Left lobe of liver (tissue), 2 donors: ENCODE results near the gene RNF133. TPM values are rescaled to one million over a fixed set of nuclear protein-coding genes. Genes with fewer than 3 reads are reported as not detected.
"Not testable (repeated sequence)": the region's sequence is repeated elsewhere in the genome, so short reads cannot be mapped to it uniquely, and the experiment has no call there.

ENCODE experiments used
- ATAC-seq: fragments of 200-7000 bp; cut with Tn5 transposase; one replicate; pipeline ENCODE4 v1.9.1; 2020; ENCODE audit warnings: mild to moderate bottlenecking, moderate library complexity
- DNase-seq: peaks from one replicate; pipeline ENCODE4 v3.0.0-alpha.2; 2020; ENCODE audit warnings: low spot score
- total RNA-seq: library from RNA; stranded (reverse); gene quantifications from one replicate; pipeline ENCODE4 v1.2.1, GENCODE V29; 2021
- donor health status: DM: no; HTN: no; CAD: no; lungs with moderate emphysema.
- donor health status: DM: no; HTN: yes; CAD: no.

RNF133 gene
- total RNA-seq, 1 donor from 2014 or later: 0.33 TPM

DNA sequence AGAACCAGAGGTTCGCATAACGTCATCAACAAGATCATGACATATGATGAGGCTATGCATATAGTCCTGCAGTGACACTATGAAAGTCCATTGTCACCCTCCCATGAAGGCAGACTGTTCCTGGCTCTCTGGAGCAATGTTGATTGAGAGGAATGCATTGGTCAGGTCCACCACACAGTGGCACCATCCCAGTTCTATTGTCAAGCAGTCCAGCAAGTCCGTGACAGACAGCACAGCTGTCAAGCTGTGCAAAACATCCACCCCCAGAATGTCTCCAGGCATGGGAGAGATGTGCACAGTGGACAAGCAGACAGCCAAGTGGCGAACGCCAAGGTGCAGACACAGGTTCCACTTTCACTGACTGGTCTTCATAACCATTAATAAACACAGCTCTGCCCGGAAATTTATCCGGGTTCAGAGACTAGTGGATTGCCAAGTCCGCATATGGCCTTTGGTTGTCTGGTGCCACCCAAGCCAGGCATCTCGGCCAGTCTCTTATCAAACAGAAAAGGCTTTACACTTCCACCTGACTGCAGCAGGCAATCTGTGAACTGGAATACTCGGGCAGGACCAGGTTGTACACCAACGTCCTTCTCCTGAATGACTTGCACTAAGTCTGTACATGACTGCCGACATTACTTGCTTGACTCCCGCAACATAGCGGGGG, 7.2 kb downstream of the RNF133 start:
- no peak for ATAC-seq
- DNase-seq: no peak

DNA sequence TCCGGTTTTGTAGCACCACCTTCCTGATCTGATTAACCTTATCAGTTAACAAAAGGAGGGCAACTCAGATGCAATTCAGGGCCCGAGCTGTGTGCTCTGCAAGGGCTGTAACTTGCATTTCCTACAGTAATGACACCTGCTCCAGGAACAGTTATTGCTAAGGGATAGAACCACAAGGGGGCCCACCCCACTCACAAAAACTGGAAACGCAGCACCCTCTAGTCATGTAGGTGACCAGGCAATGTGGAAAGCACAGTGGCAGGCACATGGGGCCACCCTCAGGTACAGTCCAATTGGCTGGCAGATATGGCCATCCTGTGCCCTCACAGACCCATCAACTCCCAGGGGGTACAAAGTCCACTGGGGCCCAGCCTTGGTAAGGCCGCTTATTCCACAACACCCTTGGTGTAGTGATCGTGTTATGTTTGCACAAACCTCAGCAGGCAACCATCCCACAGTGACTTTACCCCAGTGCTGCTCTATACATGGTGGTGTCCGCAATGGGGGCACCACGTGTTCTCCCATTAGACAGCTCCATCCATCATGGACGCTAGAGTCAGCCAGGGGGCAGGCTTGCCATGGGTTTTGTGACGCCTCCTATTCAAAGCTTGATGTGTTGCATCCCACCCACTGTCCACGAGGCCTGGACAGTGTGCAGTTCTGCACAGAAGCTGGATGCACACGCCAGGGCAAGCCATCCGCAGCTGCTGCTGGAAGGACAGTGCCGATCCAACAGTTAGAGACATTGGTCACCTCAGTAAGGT, 9.4 kb downstream of the RNF133 start:
- no peak for DNase-seq
- no peak for ATAC-seq

DNA sequence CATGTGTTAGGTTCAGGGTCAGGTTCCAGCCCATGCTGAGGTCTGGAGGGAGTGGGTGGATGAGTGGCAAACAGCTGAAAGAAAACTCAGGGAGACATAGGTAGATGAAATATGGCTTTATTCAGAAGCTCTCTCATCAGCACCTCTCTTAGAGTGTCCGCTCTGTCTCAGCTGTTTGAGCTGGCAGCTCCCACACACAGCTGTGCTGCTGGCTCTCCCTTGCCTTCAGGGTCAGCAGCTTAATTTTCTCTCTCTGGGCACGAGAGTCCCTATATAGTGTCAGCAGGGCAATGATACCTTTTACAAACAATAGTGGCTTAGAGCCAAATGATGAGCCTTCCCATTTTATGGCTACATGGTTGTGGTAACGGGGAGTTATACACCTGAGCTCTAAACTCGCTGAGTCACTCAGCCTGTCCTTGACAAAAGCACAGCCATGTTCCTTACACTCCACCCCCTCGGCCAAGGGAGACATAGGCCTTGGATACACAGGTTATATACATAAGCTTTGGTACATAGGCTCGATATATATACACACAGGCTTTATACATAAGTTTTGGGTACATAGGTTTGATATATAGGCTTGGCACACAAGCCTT, 10.4 kb downstream of the RNF133 start:
- ATAC-seq: no peak
- no peak for DNase-seq

DNA sequence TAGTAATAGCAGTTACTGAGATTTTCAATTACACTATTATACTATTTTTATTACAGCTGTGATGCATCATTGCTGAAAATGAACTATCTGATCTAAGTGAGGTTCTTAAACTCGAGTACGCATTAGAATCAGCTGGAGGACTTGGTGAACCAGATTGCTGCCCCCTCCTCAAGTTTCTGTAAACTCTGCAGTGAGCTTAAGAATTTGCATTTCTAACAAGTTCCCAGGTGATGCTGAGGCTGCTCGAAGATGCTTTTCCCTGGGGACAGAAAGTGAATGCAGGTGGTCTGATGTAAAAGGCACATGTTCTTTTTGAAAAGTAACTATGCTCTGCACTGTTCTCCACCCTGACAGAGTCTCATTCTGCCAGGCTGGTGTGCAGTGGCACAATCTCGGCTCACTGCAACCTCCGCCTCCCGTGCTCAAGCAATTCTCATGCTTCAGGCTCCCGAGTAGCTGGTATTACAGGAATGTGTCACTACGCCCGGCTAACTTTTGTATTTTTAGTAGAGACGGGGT, 12.5 kb downstream of the RNF133 start:
- DNase-seq: no peak
- no peak for ATAC-seq

DNA sequence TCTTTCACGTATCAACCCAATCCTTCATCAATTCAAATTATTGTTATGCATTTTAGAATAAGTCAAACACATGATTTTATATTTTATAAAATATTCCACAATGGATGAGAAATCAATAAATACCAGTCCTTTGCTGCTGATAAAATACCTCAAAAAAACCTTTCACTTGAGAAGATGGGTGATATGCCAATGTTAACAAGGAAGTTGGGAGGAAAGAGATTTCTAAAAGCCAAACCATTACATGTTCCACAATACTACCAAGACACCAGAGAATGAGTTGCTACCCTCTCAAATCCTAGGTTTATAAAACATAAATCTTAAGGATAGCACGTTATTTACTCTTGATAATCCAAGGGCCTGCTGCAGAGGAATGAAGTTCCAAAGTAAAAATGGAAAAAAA, 14.4 kb downstream of the RNF133 start:
- ATAC-seq: no peak
- no peak for DNase-seq

DNA sequence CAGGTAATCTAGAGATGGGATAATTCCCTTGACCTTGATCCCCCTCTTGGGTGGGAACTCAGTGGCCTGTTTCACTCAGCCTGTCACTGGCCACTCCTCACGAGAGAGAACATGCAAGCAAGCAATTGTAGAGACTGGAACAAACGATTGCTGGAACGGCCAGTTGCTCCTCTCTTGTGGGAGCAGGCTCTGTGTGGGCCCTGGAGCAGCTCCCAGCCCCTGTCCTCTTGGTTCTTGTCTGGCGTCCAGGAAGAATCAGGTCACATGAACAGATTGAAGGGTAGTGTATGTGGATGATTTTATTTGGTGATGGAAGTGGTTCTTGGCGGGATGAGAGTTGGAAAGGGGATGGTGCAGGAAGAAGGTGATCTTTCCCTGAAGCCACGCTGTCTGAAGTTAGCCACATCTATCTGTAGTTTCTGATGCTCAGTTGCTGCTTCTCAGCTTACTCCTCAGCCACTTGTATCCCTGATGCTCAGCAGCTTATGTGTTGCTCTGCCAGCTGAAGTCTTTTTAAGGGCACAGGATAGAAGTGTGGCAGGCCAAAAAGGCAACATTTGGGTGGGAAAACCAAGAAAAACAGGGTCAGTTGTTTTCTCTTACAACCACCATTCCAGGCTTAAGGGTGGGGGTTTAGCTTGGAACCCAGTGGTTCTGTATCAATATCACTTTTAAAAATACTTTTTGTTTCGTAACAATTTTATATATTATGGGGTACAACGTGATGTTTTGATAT, 15.9 kb downstream of the RNF133 start:
- ATAC-seq (no peak), DNase-seq (no peak)

DNA sequence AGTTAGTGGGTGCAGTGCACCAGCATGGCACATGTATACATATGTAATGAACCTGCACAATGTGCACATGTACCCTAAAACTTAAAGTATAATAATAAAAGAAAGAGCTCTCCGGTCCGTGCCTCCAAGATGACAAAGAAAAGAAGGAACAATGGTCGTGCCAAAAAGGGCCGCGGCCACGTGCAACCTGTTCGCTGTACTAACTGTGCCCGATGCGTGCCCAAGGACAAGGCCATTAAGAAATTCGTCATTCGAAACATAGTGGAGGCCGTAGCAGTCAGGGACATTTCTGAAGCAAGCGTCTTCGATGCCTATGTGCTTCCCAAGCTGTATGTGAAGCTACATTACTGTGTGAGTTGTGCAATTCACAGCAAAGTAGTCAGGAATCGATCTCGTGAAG, 17.7 kb downstream of the RNF133 start:
- not testable (repeated sequence) for DNase-seq, ATAC-seq

DNA sequence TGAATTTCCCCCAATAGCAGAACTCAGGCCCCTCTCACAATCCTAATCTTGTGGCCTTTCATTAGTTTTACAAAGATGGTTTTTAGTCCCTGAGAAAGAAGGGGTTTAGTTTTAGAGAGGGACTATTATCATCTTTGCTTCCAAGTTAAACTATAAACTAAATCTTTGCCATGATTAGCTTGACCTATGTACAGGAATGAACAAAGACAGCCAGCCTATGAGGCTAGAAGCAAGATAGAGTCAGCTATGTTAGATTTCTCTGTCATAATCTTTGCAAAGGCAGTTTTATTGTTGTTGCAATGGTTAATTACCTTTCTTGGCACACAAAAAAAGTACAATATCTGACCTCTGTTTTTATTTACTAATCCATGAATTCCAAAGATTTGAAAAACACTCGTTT, 19.1 kb downstream of the RNF133 start:
- no peak for DNase-seq

DNA sequence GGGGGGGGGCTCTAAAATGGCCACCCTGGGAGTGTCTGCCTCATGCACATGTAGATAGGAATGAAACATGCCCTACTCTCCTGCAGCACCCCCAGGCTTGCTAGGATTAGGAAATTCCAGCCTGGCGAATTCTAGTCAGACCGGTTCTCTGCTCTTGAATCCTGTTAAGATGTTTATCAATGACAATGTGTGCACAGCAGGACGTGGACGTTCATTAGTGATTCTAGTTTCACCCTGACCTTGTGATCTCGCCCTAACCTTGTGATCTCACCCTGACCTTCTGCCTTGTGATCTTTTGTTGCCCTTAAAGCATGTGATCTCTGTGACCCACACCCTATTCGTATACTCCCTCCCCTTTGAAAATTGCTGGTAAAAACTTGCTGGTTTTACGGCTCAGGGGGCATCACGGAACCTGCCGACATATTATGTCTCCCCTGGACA, 19.6 kb downstream of the RNF133 start:
- not testable (repeated sequence) for ATAC-seq, DNase-seq

More for the DNA sequence above, 19.1 kb downstream of the RNF133 start:
- no peak for ATAC-seq

DNA sequence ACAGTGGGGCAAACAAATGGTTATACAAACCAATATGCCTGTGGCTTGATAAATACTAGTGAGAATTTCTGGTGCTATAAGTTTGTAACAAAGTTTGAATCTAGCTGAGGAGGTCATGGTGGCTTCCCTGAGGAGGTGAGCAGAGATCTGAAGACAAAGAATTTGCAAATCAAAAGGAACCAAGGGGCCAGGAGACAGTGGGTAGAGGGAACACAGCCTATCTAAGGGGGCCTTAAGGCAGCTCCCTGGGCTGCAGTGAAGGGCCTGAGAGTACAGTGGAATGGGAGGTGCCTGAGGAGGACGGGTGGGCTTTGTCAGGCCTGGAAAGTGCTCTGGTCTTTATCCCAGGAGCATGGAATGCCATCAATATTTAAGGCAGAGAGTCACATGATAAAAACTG, 21.8 kb downstream of the RNF133 start:
- DNase-seq: no peak
- no peak for ATAC-seq

DNA sequence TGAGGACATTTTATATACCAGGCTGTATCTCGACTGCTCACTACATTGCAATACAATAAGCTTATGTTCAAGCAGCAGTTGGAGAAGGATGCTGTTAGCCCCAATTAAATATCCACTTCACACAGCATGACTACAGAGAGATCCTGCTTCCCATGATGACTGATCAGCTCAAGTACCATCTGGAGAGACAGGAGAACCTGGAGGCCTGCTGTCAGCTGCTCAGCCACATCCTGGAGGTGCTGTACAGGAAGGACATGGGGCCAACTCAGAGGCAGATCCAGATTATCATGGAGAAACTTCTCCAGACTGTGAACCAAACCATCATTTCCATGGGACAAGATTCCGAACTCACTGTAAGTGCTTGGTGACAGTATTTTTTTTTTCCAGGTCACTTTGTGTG, 22.5 kb downstream of the RNF133 start:
- ATAC-seq (no peak), DNase-seq (no peak)

DNA sequence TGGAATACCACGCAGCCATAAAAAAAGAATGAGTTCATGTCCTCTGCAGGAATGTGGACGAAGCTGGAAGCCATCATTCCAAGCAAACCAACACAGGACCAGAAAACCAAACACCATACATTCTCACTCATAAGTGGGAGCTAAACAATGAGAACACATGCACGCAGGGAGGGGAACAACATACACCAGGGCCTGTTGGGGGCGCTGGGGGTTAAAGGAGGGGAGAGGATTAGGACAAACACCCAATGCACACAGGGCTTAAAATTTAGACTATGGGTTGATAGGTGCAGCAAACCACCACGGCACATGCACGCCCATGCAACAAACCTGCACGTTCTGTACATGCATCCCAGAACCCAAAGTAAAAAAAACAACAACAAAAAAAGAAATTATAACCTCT, 23.3 kb downstream of the RNF133 start:
- no peak for DNase-seq

DNA sequence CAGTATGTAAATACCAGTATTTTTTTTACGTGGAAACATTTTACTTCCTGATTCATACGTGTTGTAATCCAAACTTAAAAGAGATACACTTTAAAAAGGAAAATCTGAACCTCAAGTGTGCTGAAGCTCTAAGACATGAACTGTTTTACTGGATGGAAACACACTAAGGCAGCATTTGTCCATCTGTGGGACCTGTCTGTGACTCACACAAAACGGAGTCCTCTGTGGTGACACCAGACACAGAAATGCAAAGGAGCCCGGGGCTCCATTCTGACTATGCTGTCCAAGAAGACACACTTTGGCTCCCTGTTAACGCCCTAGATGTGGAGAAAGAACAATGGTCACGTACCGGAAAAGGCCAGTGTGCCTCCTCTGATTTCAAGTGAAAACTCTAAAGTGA, 23.9 kb downstream of the RNF133 start:
- DNase-seq (no peak), ATAC-seq (no peak)

More for the DNA sequence above, 23.3 kb downstream of the RNF133 start:
- no peak for ATAC-seq

DNA sequence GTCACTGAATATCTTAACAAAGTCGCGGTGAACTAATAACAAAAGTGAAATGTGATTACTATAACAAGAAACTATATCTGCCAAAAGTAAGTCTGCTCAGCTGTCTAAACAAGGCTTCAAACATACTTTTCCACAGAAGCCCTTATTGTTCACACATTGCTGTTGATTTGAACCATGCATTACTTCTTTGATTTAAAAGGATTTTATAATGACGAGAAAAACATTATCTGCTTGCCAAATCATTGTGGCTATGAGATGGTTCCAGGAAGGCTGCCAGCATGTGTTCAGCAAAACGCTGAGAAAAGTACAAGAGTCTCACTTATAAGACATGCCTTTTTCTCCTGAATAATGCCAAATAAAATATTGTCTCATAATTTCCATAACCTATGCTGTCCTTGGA, 24.4 kb downstream of the RNF133 start:
- ATAC-seq: no peak
- no peak for DNase-seq

DNA sequence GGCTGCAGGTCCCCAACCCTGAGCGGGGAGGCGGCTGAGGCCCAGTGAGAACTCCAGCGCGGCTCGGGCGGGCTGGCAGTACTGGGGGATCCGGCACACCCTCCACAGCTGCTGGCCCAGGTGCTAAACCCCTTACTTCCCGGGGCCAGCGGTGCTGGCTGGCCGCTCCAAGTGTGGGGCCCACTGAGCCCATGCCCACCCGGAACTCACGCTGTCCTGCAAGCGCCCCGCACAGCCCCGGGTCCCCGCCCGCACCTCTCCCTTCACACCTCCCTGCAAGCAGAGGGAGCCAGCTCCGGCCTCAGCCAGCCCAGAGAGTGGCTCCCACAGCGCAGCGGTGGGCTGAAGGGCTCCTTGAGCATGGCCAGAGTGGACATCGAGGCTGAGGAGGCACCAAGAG, 25.0 kb downstream of the RNF133 start:
- no peak for DNase-seq
- no peak for ATAC-seq

DNA sequence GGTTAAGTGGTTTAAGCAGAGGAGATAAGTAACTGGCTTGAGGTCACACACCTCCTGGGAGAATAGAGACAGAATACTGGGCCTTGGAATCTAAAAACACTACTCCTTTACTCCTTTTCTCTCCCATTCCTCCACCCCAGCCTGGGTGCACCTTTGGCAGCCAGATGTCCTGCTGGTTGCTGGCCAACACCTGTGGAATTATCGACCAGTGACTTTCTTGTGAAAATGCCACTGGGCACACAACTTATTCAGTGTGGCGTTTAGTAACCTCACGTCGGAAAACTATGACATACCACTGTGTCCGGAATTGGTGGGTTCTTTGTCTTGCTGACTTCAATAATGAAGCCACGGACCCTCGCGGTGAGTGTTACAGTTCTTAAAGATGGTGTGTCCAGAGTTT, 26.4 kb downstream of the RNF133 start:
- DNase-seq (no peak), ATAC-seq (no peak)

DNA sequence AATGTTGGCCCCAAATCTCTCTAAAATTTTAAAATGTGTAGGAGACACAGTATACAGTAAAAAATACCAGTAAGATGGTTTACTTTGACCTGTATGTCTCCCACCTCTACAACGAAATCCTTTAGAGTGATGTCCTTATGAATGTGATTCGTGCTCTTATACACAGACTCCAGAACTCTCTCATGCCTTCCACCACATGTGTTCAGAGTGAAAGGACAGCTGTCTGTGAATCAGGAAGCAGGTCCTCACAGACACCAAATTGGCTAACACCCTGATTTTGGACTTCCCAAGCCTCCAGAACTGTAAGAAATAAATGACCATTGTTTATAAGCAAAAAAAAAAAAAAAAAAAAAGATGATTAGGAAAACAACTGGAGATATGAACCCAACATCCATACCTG, 35.2 kb downstream of the RNF133 start:
- ATAC-seq (no peak), DNase-seq (no peak)

DNA sequence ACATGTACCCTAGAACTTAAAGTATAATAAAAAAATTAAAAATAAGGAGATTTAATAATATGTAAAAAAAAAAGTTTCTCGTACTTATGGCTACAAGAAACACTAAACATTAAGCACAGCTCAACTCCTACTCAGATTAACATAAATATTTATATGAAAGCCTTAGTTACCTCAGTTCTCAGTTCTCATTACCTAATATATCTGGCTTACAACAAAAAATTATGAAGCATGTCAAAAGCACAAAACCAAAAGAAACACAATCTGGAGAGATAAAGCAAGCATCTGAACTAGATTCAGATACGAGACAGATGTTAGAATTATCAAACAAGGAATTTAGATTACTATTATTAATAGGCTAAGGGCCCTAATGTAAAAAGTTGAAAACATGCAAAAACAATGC, 40.1 kb downstream of the RNF133 start:
- DNase-seq (no peak), ATAC-seq (no peak)

DNA sequence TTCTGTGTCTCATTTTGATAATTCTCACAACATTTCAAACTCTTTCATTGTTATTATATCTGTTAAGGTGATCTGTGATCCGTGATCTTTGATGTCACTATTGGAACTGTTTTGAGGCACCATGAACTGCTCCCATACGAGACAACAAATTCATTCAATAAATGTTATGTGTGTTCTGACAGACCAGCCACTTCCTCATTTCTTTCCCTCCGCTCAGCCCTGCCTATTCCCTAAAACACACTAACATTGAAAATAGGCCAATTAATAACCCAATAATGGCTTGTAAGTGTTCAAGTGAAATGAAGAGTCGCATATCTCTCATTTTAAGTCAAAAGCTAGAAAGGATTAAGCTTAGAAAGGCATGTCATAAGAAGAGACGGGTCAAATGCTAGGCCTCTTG, 45.2 kb downstream of the RNF133 start:
- ATAC-seq: no peak

DNA sequence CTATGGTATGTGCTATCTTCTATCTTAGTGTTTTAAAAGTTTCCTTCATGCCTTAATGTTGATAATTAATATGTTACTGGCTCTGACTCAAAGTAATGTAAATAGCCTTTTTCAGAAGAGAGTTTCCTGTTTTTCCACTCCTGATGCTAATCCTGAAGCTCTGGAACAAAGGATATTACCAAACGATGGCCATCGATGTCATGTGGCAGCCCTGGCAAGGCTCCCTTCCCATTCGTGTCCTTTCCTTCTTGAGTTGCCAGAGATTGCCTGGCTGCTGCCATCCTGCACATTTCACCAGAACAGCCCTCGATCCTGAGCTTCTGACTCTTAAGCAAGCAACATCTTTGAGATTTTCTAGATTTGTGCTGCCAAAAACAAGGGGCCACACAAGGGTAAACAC, 46.0 kb downstream of the RNF133 start:
- ATAC-seq (no peak), DNase-seq (no peak)

More for the DNA sequence above, 45.2 kb downstream of the RNF133 start:
- DNase-seq: no peak

DNA sequence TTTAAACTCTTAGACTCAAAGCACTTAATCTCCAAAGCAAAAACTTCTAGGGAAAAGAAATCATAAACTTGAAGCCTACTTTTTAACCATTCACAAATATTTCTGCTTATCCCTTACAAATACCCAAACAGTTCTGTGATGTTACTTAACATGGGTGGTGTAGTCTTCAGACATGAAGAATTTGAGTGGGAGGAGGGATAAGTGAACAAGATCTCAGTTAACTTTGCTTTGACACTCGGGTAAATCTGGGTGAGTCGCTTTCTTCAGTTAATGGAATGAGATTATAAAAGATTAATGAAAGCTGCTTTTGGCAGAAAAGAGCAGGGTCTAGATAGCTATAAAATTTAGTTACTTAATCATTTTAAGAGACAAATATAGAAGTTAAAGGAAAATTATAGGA, 47.5 kb downstream of the RNF133 start:
- DNase-seq (no peak), ATAC-seq (no peak)
